HepG2 (cell line): ENCODE measurements around the gene ZNF764. TPM values are rescaled to one million over a fixed set of nuclear protein-coding genes. Genes with fewer than 3 reads are reported as not detected.

Experiments used
- FIP1L1 ChIP-seq: fragments of 200-400 bp; formaldehyde crosslinking; IDR thresholded peaks from 2 replicates; pipeline ENCODE4 v1.6.1; 2018; ENCODE audit warnings: low read depth, mild to moderate bottlenecking, low read length, moderate library complexity, borderline replicate concordance; ENCODE audit not compliant: insufficient read depth
- FOXA3 ChIP-seq: IDR thresholded peaks from 2 replicates; pipeline ENCODE4 v1.6.1; 2016; ENCODE audit warnings: missing genetic modification reagents, missing compliant biosample characterization
- HIVEP1 ChIP-seq: sonication (generic); formaldehyde crosslinking; IDR thresholded peaks from 2 replicates; pipeline ENCODE4 v1.4.0; 2020; ENCODE audit warnings: mild to moderate bottlenecking, missing genetic modification reagents
- HMG20B ChIP-seq: conservative IDR thresholded peaks from 2 replicates; pipeline ENCODE4 v1.6.1; 2016; ENCODE audit warnings: missing genetic modification reagents, missing compliant biosample characterization
- NONO ChIP-seq, 2 experiments: fragments of 450-650 bp in 1 of 2; sonication (generic) in 1 of 2; formaldehyde crosslinking in 1 of 2; IDR thresholded peaks in 1 of 2; conservative IDR thresholded peaks in 1 of 2; 2 replicates each; pipeline versions ENCODE4 v1.6.1 to v1.8.0; 2017 to 2022; ENCODE audit warnings: mild to moderate bottlenecking in 1 of 2, missing genetic modification reagents in 1 of 2, moderate library complexity in 1 of 2
- PAX8 ChIP-seq: sonication (generic); formaldehyde crosslinking; IDR thresholded peaks from 2 replicates; pipeline ENCODE4 v1.8.0; 2022; ENCODE audit warnings: mild to moderate bottlenecking, missing genetic modification reagents, borderline replicate concordance
- RBM22 ChIP-seq: fragments of 200-400 bp; formaldehyde crosslinking; optimal IDR thresholded peaks from 2 replicates; pipeline ENCODE3; 2017; ENCODE audit warnings: mild to moderate bottlenecking, low read length, moderate library complexity
- REL ChIP-seq: sonication (generic); formaldehyde crosslinking; conservative IDR thresholded peaks from 2 replicates; pipeline ENCODE4 v1.8.0; 2022; ENCODE audit warnings: mild to moderate bottlenecking, missing genetic modification reagents, moderate library complexity
- RELA ChIP-seq: sonication (generic); formaldehyde crosslinking; IDR thresholded peaks from 2 replicates; pipeline ENCODE4 v1.4.0; 2020; ENCODE audit warnings: missing genetic modification reagents
- RFX5 ChIP-seq: IDR thresholded peaks from 2 replicates; pipeline ENCODE4 v1.6.1; 2011; ENCODE audit warnings: low read depth, low read length, improper control_type of control experiment
- SAFB2 ChIP-seq: sonication (generic); formaldehyde crosslinking; IDR thresholded peaks from 2 replicates; pipeline ENCODE4 v1.5.1; 2020; ENCODE audit warnings: missing genetic modification reagents, low read depth, mild to moderate bottlenecking, borderline replicate concordance
- SMC3 ChIP-seq: IDR thresholded peaks from 2 replicates; pipeline ENCODE4 v1.6.1; 2011; ENCODE audit warnings: low read length, improper control_type of control experiment
- SMYD3 ChIP-seq: sonication (generic); formaldehyde crosslinking; IDR thresholded peaks from 2 replicates; pipeline ENCODE4 v1.8.1; 2023; ENCODE audit warnings: mild to moderate bottlenecking, missing genetic modification reagents
- SRSF1 ChIP-seq: fragments of 200-400 bp; formaldehyde crosslinking; optimal IDR thresholded peaks from 2 replicates; pipeline ENCODE3; 2017; ENCODE audit warnings: mild to moderate bottlenecking, low read depth, low read length, moderate library complexity
- TMF1 ChIP-seq: sonication (generic); formaldehyde crosslinking; IDR thresholded peaks from 2 replicates; pipeline ENCODE4 v1.8.1; 2022; ENCODE audit warnings: low read depth, missing genetic modification reagents
- ZBTB43 ChIP-seq: sonication (generic); formaldehyde crosslinking; conservative IDR thresholded peaks from 2 replicates; pipeline ENCODE4 v1.4.0; 2020; ENCODE audit warnings: missing genetic modification reagents
- ZNF225 ChIP-seq: sonication (generic); formaldehyde crosslinking; IDR thresholded peaks from 2 replicates; pipeline ENCODE4 v1.4.0; 2020; ENCODE audit warnings: mild to moderate bottlenecking, missing genetic modification reagents
- ZNF235 ChIP-seq: sonication (generic); formaldehyde crosslinking; IDR thresholded peaks from 2 replicates; pipeline ENCODE4 v1.8.1; 2023; ENCODE audit warnings: mild to moderate bottlenecking, missing genetic modification reagents, borderline replicate concordance
- ZNF317 ChIP-seq: sonication (generic); formaldehyde crosslinking; IDR thresholded peaks from 2 replicates; pipeline ENCODE4 v1.5.0; 2020; ENCODE audit warnings: mild to moderate bottlenecking, missing genetic modification reagents
- ZNF713 ChIP-seq: sonication (generic); formaldehyde crosslinking; IDR thresholded peaks from 2 replicates; pipeline ENCODE4 v1.4.0; 2020; ENCODE audit warnings: mild to moderate bottlenecking, missing genetic modification reagents
- ZNF781 ChIP-seq: sonication (generic); formaldehyde crosslinking; IDR thresholded peaks from 2 replicates; pipeline ENCODE4 v1.5.1; 2020; ENCODE audit warnings: borderline replicate concordance, mild to moderate bottlenecking, missing genetic modification reagents; ENCODE audit errors: not compliant biosample characterization
- ZSCAN21 ChIP-seq: sonication (generic); formaldehyde crosslinking; IDR thresholded peaks from 2 replicates; pipeline ENCODE4 v1.8.0; 2022; ENCODE audit warnings: mild to moderate bottlenecking, missing genetic modification reagents, moderate library complexity, borderline replicate concordance
- polyA plus RNA-seq, 8 experiments: library from polyadenylated mRNA; depleted of rRNA in 3 of 8; stranded (reverse) in 7 of 8; unstranded in 1 of 8; fragments of >200 nt; fragmentation: Illumina TruSeq in 4 of 8; extraction: Trizol in 4 of 8; gene quantifications; 2 replicates each; pipeline versions ENCODE4 v1.2.1 to v1.2.3, GENCODE V29; 2011 to 2016; ENCODE audit warnings: low read depth in 4 of 8, missing spikeins in 1 of 8, mixed read lengths in 1 of 8; ENCODE audit not compliant: insufficient read depth in 1 of 8
- total RNA-seq, 5 experiments: library from RNA; depleted of rRNA; stranded (reverse); fragments of >200 nt; fragmentation: Illumina TruSeq; extraction: Trizol; gene quantifications; 2 replicates each; pipeline ENCODE4 v1.2.3, GENCODE V29; 2016; ENCODE audit warnings: low read depth in 1 of 5
- TF ChIP-seq, protein P1 (sequence below): sonication (generic); formaldehyde crosslinking; IDR thresholded peaks from 2 replicates; pipeline ENCODE4 v1.5.0; 2020; ENCODE audit warnings: missing genetic modification reagents
- TF ChIP-seq, protein P2 (sequence below): sonication (generic); formaldehyde crosslinking; IDR thresholded peaks from 2 replicates; pipeline ENCODE4 v1.4.0; 2020; ENCODE audit warnings: mild to moderate bottlenecking, low read depth, missing genetic modification reagents
- TF ChIP-seq, protein P3 (sequence below): sonication (generic); formaldehyde crosslinking; IDR thresholded peaks from 2 replicates; pipeline ENCODE4 v1.5.0; 2020; ENCODE audit warnings: missing genetic modification reagents

Gene ZNF764
- total and polyA plus RNA-seq, 2 of the 13 experiments (the other 11 are each of a cell fraction or from before 2014, with no cell fraction given), result 4.1 to 9.1 TPM

- TF ChIP-seq ZNF317 (CRISPR knock-in tag) (peak; percentile 57), ZNF225 (CRISPR knock-in tag) (peak; percentile 76), ZNF235 (no peak; the same call in 1 of the 2 replicates), SRSF1 (peak; percentile 88), HMG20B (CRISPR knock-in tag) (no peak), RELA (CRISPR knock-in tag) (peak; percentile 65; the same call in 1 of the 2 replicates), ZNF781 (CRISPR knock-in tag) (peak; percentile 87), SMC3 (peak; percentile 2; the same call in 1 of the 2 replicates), HIVEP1 (CRISPR knock-in tag) (peak; percentile 76), NONO (IDR thresholded peaks at IDR 0.05) (no peak), NONO (CRISPR knock-in tag; conservative IDR thresholded peaks at IDR 0.05) (peak; percentile 89), ZBTB43 (CRISPR knock-in tag) (no peak), PAX8 (CRISPR knock-in tag) (0 out of 2 replicates have a peak, but pooled peaks have one; percentile 25), ZSCAN21 (peak; percentile 16; the same call in 1 of the 2 replicates), ZNF713 (no peak), FIP1L1 (peak; percentile 28; the same call in 1 of the 2 replicates), RBM22 (no peak), TMF1 (CRISPR knock-in tag) (peak; percentile 80; the same call in 1 of the 2 replicates), SAFB2 (CRISPR knock-in tag) (peak; percentile 95), RFX5 (no peak), FOXA3 (CRISPR knock-in tag) (peak; percentile 43), REL (no peak), SMYD3 (peak; percentile 38; the same call in 1 of the 2 replicates)
- TF ChIP-seq, protein P1, sequence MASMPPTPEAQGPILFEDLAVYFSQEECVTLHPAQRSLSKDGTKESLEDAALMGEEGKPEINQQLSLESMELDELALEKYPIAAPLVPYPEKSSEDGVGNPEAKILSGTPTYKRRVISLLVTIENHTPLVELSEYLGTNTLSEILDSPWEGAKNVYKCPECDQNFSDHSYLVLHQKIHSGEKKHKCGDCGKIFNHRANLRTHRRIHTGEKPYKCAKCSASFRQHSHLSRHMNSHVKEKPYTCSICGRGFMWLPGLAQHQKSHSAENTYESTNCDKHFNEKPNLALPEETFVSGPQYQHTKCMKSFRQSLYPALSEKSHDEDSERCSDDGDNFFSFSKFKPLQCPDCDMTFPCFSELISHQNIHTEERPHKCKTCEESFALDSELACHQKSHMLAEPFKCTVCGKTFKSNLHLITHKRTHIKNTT (CRISPR knock-in tag), result no peak
- TF ChIP-seq, protein P2, sequence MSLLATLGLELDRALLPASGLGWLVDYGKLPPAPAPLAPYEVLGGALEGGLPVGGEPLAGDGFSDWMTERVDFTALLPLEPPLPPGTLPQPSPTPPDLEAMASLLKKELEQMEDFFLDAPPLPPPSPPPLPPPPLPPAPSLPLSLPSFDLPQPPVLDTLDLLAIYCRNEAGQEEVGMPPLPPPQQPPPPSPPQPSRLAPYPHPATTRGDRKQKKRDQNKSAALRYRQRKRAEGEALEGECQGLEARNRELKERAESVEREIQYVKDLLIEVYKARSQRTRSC, result no peak
- TF ChIP-seq, protein P3, sequence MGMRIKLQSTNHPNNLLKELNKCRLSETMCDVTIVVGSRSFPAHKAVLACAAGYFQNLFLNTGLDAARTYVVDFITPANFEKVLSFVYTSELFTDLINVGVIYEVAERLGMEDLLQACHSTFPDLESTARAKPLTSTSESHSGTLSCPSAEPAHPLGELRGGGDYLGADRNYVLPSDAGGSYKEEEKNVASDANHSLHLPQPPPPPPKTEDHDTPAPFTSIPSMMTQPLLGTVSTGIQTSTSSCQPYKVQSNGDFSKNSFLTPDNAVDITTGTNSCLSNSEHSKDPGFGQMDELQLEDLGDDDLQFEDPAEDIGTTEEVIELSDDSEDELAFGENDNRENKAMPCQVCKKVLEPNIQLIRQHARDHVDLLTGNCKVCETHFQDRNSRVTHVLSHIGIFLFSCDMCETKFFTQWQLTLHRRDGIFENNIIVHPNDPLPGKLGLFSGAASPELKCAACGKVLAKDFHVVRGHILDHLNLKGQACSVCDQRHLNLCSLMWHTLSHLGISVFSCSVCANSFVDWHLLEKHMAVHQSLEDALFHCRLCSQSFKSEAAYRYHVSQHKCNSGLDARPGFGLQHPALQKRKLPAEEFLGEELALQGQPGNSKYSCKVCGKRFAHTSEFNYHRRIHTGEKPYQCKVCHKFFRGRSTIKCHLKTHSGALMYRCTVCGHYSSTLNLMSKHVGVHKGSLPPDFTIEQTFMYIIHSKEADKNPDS (CRISPR knock-in tag), result no peak
Observed at GRCh38 chr16:30534368-30535105, 23.6 kb downstream of the ZNF764 start, which contains the start of gene ZNF747 (continued).
